Raji (cell line): Measurements from ENCODE around the gene ADGRE1.

Experiments
- POLR2A ChIP-seq: IDR thresholded peaks from 2 replicates; pipeline ENCODE4 v1.6.1; 2011; ENCODE audit warnings: low read depth, low read length, control low read depth; ENCODE audit not compliant: insufficient read depth

ADGRE1 gene

DNA sequence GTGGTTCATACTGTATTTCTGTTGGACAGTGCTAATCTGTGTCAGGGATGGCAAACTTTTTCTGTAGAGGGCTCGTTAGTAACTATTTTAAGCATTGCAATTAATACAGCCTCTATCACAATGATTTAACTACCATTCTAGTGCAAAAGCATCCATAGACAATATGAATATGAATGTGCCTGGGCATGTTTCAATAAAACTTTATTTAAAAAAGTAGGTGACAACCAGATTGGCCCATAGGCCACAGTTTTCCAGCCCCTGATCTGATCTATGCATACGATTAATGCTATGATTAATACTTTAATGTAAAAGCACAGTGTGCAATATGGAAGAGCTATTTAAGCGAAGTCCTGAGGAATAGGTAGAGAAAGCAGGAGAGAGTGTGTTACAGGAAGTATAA, 29.6 kb downstream of the ADGRE1 start:
- TF ChIP-seq POLR2A = no peak

DNA sequence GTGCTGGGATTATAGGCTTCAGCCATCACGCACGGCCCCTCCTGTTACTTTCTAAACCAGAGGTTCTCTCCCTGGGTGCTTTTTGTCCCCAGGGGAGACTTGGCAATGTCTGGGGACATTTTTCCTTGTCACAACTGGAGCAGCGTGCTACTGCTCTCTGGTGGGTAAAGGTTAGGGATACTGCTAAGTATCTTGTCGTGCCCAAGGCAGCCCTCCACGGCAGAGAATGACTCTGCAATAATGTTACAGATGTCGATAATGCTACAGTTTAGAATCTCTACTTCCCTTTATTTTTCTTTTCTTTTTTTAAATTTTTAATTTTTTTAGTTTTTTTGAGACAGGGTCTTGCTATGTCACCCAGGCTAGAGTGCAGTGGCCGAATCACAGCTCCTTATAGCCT, 38.0 kb downstream of the ADGRE1 start:
- no peak for TF ChIP-seq POLR2A

DNA sequence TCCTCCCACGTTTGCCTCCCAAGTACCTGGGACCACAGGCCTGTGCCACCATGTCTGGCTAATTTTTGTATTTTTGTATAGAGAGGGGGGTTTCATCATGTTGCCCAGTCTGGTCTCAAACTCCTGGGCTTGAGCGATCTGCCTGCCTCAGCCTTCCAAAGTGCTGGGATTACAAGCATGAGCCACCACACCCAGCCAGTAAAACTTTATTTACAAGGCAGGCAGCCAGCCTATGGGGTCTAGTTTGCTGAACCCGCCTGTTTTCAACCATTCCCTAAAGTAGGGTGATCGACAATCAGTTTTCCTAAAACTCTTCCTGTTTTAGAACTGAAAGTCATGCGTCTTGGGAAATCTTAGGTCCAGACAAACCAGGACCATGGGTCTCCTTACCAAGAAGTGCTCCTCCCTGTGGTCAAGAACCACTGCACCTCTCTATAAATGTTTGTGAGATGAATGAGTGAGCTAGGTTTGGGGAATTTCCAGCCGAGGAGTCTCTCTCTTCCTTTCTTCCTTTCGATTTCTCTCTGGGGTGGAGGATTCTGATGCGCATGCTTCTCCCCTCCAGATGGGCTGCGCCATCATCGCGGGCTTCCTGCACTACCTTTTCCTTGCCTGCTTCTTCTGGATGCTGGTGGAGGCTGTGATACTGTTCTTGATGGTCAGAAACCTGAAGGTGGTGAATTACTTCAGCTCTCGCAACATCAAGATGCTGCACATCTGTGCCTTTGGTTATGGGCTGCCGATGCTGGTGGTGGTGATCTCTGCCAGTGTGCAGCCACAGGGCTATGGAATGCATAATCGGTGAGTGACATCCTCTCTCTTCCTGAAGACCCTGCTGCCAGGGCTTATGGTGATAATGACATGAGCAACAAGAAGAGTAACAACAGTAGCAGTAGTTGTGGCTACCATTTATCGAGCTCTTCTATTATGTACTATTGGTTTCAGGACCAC, 38.7 kb downstream of the ADGRE1 start:
- TF ChIP-seq POLR2A = no peak

DNA sequence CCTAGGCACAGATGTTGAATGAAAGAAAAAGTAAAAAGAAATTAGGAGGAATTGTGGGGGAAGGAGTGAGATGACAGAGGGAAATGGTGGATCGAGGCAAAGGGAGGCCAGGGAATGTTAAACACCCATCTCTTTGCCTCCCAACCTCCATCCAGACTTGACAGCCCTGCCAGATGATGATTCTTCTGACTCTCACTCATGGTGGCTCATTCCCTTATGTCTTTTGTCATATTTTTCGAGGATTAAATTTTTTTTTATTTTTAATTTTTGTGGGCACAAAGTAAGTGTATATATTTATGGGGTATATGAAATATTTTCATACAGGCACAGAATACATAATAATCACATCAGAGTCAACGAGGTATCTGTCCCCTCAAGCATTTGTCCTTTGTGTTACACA, 42.8 kb downstream of the ADGRE1 start:
- TF ChIP-seq POLR2A = no peak

DNA sequence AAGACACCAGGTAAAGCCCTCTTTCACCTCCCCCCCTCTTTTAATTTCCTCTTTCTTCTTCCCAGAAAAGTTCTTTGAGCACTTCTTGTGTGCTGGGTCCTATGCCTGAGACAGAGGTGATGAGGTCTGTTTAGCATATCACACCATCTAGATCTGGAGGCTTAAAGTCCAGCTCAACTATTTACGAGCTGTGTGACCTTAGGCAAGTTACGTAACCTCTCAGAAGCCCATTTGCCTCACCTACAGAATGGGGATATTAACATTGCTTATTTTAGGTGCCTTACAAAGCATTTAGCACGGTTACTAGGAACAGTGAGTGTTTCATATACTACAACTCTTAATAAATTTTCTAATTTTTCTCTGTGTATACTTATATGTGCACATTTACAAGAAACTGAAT, 47.7 kb downstream of the ADGRE1 start:
- no peak for TF ChIP-seq POLR2A

DNA sequence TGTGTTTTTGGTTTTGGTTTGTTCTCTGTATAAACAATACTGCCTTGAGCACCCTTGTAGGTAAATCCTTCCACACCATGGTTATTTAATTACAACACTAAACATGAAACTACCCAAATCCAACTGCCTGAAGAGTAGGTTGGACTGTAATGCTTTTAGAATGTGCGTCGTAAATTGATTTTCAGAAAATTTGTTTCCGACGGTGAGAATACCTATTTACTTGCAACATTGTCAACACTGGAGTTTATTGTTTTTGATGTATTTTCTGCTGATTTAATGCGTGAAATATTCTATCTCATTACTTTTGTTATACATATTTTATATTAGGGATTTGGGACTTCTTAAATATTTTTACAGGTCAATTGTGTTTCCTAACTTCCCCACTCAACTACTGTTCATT, 48.2 kb downstream of the ADGRE1 start:
- no peak for TF ChIP-seq POLR2A

DNA sequence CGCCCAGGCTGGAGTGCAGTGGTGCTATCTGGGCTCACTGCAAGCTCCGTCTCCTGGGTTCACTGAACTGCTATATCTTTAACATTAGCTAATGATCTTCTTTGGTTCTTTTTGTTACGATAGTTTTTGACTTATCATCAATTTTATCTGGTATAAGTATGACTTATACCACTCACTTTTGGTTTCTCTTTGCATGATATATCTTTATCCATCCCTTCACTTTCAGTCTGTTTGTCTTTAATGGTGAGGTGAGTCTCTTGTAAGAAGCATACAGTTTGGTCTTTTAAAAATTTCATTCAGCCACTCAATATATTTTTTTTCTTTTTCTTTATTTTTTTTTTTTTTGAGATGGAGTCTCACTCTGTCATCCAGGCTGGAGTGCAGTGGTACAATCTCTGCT, 58.4 kb downstream of the ADGRE1 start:
- no peak for TF ChIP-seq POLR2A

DNA sequence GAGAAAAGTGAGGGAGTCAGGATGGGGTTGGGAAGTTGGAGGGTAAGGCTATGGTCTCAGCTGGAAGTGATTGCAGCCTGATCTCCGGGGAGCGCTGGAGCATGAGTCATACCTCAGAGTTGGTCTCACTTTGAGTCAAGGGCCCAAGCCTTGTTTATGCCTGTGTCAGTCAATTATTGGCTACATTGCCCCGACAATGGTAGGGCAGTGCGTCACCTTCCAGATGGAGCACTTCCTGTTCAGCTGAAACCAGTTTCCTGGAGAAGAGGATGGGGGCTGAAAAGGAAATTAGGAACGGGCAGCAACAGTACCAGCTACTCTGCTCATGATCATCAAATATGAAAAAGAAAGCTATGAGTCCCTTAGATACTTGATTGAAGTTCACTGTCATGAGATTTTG, 60.4 kb downstream of the ADGRE1 start:
- TF ChIP-seq POLR2A = no peak

DNA sequence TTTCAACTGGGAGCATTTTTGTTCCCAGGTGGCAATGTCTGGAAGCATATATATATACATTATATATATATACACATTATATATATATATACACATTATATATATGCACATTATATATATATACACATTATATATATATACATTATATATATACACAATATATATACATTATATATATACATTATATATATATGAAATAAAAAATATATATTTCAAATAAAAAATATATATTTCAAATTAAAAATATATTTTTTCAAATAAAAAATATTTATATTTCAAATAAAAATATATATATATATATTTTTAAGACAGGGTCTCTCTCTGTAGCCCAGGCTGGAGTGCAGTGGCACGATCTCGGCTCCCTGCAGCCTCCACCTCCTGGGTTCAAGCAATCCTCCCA, 61.5 kb downstream of the ADGRE1 start:
- no peak for TF ChIP-seq POLR2A

DNA sequence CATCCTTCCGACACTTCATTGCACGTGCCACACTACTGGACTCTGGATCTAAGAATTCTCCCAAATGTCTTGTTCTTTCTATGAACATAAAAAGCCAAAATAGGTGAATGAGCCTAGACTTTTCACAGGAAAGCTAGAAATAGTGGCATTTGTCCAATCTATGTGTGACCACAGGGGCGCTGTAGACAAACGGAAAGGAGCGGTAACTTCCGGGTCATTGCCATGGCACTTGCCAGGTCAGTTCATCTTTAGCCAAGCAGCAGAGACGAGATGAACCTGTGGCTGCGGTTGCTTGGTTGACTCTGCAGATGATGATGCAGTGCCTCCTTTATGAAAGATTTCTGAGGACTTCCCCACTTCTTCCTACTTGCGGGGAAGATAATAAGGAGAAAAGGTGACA, 65.6 kb downstream of the ADGRE1 start:
- TF ChIP-seq POLR2A = no peak

DNA sequence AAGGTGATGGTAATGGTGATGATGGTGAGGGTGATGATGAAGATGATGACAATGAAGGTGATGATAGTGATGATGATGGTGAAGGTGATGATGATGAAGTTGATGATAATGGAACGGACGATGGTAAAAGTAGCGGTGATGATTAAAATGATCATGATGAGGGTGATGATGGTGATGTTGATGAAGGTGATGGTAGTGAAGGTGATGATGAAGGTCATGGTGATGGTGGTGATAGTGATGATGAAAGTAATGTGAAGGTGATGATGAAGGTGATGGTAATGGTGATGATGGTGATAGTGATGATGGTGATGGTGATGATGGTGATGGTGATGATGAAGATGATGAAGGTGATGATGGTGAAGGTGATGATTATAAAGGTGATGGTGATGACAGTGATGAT, 67.7 kb downstream of the ADGRE1 start:
- no peak for TF ChIP-seq POLR2A

DNA sequence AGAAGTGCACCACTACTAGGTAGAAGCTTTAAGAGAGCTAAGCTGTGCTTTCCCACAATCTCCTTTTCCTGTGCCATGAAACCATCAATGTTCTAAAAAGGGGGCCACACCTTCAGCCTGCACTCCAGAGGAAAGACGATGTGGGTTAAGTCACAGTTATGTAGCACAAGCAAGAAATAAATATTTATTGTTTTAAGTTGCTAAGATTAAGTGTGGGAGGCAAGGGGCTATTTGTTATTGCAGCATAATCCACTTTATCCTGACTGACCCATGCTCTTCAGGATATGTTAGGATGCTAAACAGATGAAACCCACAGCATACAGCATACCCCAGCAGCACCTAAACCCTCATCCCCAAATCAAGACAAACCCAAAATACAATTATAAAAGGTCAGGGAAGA, 69.2 kb downstream of the ADGRE1 start:
- TF ChIP-seq POLR2A = no peak

DNA sequence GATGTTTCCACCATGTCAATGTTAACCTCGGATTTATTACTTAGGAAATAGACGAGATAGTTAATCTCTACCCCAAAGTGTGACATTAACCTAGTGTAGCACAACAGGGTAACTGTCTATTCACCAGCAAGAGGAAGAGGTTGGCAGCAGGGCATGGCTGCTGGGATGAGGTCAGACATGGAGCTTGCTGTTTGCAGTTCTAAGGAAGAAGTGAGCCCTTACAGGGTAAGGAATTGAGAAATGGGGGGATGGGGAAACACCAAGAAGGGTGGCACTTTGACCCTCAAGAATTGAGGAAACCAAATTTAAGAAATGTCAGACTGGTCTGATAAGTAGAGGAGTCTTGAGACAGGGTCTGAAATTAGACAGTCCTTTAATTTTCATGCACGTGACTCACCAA, 71.4 kb downstream of the ADGRE1 start:
- TF ChIP-seq POLR2A = no peak

DNA sequence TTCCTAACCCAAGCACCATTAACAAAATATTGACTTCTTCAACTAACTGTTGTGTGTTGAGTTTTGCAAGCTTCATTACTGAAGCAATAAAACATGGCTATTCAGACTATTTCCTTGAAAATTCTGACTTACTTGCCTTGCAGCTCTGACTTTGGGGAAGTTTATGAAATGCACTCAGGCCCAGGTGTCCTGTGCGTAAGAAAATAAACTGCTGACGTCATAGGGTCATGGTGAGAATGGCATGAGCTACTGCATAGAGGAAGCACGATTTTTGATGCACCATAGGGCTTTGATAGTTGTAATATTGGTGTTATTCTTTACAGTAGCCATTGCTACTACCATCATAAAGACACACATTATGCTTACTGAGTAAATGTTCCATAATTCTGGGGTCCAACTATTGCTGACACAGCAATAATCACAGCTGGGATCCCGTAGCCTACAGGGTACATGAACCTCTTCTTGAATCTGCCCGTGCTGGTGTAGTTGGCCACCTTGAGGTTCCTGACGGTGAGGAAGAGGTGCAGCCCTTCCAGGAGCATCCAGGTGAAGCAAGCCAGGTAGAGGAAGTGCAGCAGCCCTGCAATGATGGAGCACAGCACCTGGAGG, 76.0 kb downstream of the ADGRE1 start:
- TF ChIP-seq POLR2A = no peak

DNA sequence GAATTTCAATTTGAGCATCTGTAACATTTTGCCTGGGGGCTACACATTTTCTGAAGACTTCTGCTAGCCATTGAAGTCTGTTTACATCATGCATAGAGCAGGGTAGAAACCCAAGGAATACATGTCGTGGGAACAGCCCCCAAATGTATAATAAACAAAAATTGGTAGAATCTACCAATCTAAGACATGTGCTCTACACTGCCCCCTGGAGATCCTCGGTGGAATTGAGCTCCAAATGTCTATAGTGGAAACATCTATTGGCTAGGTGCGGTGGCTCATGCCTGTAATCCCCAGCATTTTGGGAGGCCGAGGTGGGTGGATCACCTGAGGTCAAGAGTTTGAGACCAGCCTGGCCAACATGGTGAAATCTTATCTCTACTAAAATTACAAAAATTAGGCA, 76.6 kb downstream of the ADGRE1 start:
- TF ChIP-seq POLR2A = no peak

DNA sequence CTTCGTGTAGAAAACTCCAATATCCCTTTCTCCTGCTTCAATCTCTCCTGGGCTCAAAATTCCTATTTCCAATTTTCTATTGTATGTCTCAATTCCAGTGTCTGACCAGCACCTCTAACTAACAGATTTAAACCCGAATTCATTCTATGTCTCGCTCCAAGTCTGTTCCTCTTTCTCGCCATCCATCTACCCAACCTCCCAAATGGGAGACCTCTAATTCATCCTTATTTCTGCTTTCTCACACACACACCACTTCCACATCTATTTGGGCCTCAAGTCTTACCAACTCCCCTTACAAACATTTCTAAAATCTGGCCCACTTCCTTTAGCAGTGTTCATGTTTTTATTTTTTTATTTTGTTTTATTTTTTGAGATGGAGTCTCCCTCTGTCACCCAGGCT, 80.6 kb downstream of the ADGRE1 start:
- TF ChIP-seq POLR2A = no peak
